HCT116 (cell line): ENCODE measurements around the gene NINJ2. TPM values are rescaled to one million over a fixed set of nuclear protein-coding genes. Genes with fewer than 3 reads are reported as not detected.
A peak's percentile ranks its signal among the peaks of the same experiment; 100 is the strongest.

Experiments
- ATAC-seq: fragments of 200-7000 bp; cut with Tn5 transposase; 2 replicates; pipeline ENCODE4 v1.9.1; 2020; ENCODE audit warnings: mild to moderate bottlenecking, moderate library complexity
- BruUV-seq: library from RNA; stranded (reverse); fragments of 400-500 nt; replicated peaks from 2 replicates; lab custom pipeline; 2021; lab: Mats Ljungman, UMichigan
- CTCF ChIA-PET: fragments of 300-600 bp; sonication (Branson Sonifier 250); formaldehyde crosslinking; loops from one replicate; lab custom pipeline; 2021; ENCODE audit warnings: antibody characterized with exemption; lab: Charles Lee
- POLR2A ChIA-PET: fragments of 300-600, 350-600 bp; sonication (Branson Sonifier 250); formaldehyde crosslinking; loops from one replicate; lab custom pipeline; 2021; ENCODE audit warnings: antibody characterized with exemption; lab: Charles Lee
- RAD21 ChIA-PET, 2 experiments: fragments of 300-600 bp; sonication (Branson Sonifier 250); formaldehyde crosslinking; loops; one replicate each; lab custom pipeline; 2023; ENCODE audit warnings: low total read pairs in 2 of 2; ENCODE audit not compliant: uncharacterized antibody in 2 of 2, unreplicated experiment in 2 of 2, low non-redundant PET in 1 of 2; lab: Charles Lee
- DNase-seq: peaks from one replicate; pipeline ENCODE4 v3.0.0-alpha.2; 2010; ENCODE audit warnings: low read depth, low spot score
- H2AFZ ChIP-seq: fragments of 200-600 bp; shearing (Covaris generic), sonication (generic); 2 replicates; pipeline ENCODE4 v1.6.1; 2017; ENCODE audit warnings: low read depth, mixed run types, mixed read lengths, antibody characterized with exemption, low read length; ENCODE audit not compliant: poor library complexity, severe bottlenecking
- H3K27ac ChIP-seq: 2 replicates; pipeline ENCODE4 v1.5.1; 2012; ENCODE audit warnings: low read depth, low read length
- H3K27me3 ChIP-seq: fragments of 200-600 bp; sonication (generic); 2 replicates; pipeline ENCODE4 v1.6.1; 2016; ENCODE audit warnings: mixed run types, low read length, mixed read lengths; ENCODE audit not compliant: insufficient read depth
- H3K36me3 ChIP-seq, 2 experiments: fragments of 200-500 bp in 1 of 2; fragments of 200-600 bp in 1 of 2; sonication (Bioruptor generic) in 1 of 2; sonication (generic) in 1 of 2; 2 replicates each; pipeline versions ENCODE4 v1.5.1 to v1.6.1; 2014 to 2016; ENCODE audit warnings: low read length in 2 of 2, inconsistent platforms in 1 of 2, mixed read lengths in 1 of 2, mixed run types in 1 of 2; ENCODE audit not compliant: insufficient read depth in 2 of 2, control insufficient read depth in 1 of 2
- H3K4me1 ChIP-seq, 2 experiments: fragments of 200-600 bp in 1 of 2; sonication (generic) in 1 of 2; 2 replicates each; pipeline versions ENCODE4 v1.5.1 to v1.6.1; 2012 to 2017; ENCODE audit warnings: low read length in 2 of 2, inconsistent platforms in 1 of 2, mild to moderate bottlenecking in 1 of 2, mixed read lengths in 1 of 2, mixed run types in 1 of 2, moderate library complexity in 1 of 2; ENCODE audit not compliant: insufficient read depth in 2 of 2, control insufficient read depth in 1 of 2
- H3K4me2 ChIP-seq: fragments of 200-600 bp; sonication (generic); 2 replicates; pipeline ENCODE4 v1.6.1; 2017; ENCODE audit warnings: mixed run types, low read length, mixed read lengths
- H3K4me3 ChIP-seq, 2 experiments: fragments of 200-600 bp in 1 of 2; sonication (generic) in 1 of 2; replicated peaks in 1 of 2; 2 replicates each; pipeline ENCODE4 v1.5.1; 2011 to 2016; ENCODE audit warnings: low read length in 2 of 2, control low read depth in 1 of 2, low read depth in 1 of 2, mild to moderate bottlenecking in 1 of 2, mixed read lengths in 1 of 2, mixed run types in 1 of 2
- H3K79me2 ChIP-seq: fragments of 200-600 bp; sonication (generic); 2 replicates; pipeline ENCODE4 v1.6.1; 2017; ENCODE audit warnings: mild to moderate bottlenecking, mixed run types, low read length, moderate library complexity, mixed read lengths; ENCODE audit not compliant: insufficient read depth
- H3K9ac ChIP-seq: fragments of 200-600 bp; sonication (generic); 2 replicates; pipeline ENCODE4 v1.6.1; 2016; ENCODE audit warnings: low read length, mixed read lengths
- H3K9me2 ChIP-seq: fragments of 200-600 bp; sonication (generic), shearing (Covaris generic); 2 replicates; pipeline ENCODE4 v1.6.1; 2017; ENCODE audit warnings: mixed run types, mild to moderate bottlenecking, moderate library complexity; ENCODE audit not compliant: insufficient read depth
- H3K9me3 ChIP-seq, 2 experiments: fragments of 200-500 bp in 1 of 2; fragments of 200-600 bp in 1 of 2; sonication (Bioruptor generic) in 1 of 2; sonication (generic) in 1 of 2; 2 replicates each; pipeline ENCODE4 v1.6.1; 2014 to 2017; ENCODE audit warnings: low read length in 2 of 2, mixed read lengths in 2 of 2, inconsistent platforms in 1 of 2, low read depth in 1 of 2, mild to moderate bottlenecking in 1 of 2, mixed run types in 1 of 2, moderate library complexity in 1 of 2; ENCODE audit not compliant: control insufficient read depth in 1 of 2, insufficient read depth in 1 of 2
- H4K20me1 ChIP-seq: fragments of 200-600 bp; sonication (generic), shearing (Covaris generic); 2 replicates; pipeline ENCODE4 v1.6.1; 2017; ENCODE audit warnings: mixed run types, mild to moderate bottlenecking, moderate library complexity; ENCODE audit not compliant: insufficient read depth
- JUND ChIP-seq: IDR thresholded peaks from 2 replicates; pipeline ENCODE4 v1.6.1; 2012
- RAD21 ChIP-seq: IDR thresholded peaks from 2 replicates; pipeline ENCODE4 v1.6.1; 2012; ENCODE audit warnings: low read depth, mild to moderate bottlenecking
- YY1 ChIP-seq: IDR thresholded peaks from 2 replicates; pipeline ENCODE4 v1.6.1; 2011; ENCODE audit warnings: low read length, low read depth, moderate library complexity, mild to moderate bottlenecking; ENCODE audit not compliant: insufficient replicate concordance; ENCODE audit errors: extremely low read depth
- intact Hi-C: fragments of 100-400 bp; cut with micrococcal nuclease; formaldehyde crosslinking; loops from 2 replicates; pipeline ENCODE4 v1.10.0; 2022
- total RNA-seq: library from RNA; stranded (reverse); gene quantifications from one replicate; pipeline ENCODE4 v1.2.1, GENCODE V29; 2021; ENCODE audit not compliant: unreplicated experiment
- TF ChIP-seq, protein P1 (sequence below), 3 experiments: fragments of 200-600 bp in 1 of 3; sonication (generic) in 1 of 3; IDR thresholded peaks in 2 of 3; conservative IDR thresholded peaks in 1 of 3; 2 replicates each; pipeline ENCODE4 v1.5.1; 2012 to 2017; ENCODE audit warnings: low read depth in 2 of 3, low read length in 2 of 3, antibody characterized with exemption in 1 of 3, borderline replicate concordance in 1 of 3, control low read depth in 1 of 3, mild to moderate bottlenecking in 1 of 3, mixed read lengths in 1 of 3, mixed run types in 1 of 3, moderate library complexity in 1 of 3; ENCODE audit not compliant: insufficient read depth in 1 of 3
- TF ChIP-seq, protein P2 (sequence below): IDR thresholded peaks from 2 replicates; pipeline ENCODE4 v1.6.1; 2011; ENCODE audit warnings: mild to moderate bottlenecking, low read length, moderate library complexity; ENCODE audit not compliant: insufficient replicate concordance; ENCODE audit errors: extremely low read depth

NINJ2 gene
- total RNA-seq, 1 experiment from 2014 or later: not detected

DNA sequence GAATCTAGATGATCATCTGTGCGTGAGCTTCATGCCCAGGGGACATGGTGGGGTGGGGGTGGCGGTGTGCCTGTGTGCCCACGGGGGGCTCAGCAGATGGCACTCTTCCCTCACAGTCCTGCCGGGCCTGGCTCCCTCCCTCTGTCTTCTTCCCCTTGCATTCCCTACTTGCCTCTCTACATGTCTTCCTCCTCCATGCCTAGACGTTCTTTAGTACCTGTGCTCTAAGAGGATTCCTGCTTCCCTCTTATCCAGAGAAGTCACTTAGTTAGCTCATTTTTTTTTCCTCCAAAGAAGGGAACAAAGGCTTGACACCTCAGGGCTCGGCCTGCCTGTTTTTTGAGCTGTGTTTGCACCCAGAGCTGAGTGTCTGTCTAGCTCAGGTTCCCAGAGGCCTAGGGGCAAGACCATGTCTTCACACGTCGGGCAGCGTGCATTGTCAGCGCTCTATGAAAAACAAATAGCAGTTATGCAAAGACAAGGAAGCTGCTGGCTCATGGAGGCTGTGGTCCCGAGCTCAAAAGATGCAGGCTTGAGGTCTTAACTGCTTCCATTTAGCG is 48.8 kb downstream of the NINJ2 start:
- H3K9me2 ChIP-seq: no peaks in the 10 kb centered on the region
- DNase-seq (no peak), ATAC-seq (peak; percentile 67)
- CTCF ChIA-PET: interaction anchor here (0.5 to 1.7 kb wide), 9 partner anchors 12 to 479 kb away, joined by 3 to 14 read pairs (median 3); partner anchors contain the start of genes RAD52 and WNK1
- H3K27ac ChIP-seq: no peak overlapping the region
- H3K36me3 ChIP-seq: no peaks in the 10 kb centered on the region
- H3K9me3 ChIP-seq: no peaks in the 10 kb centered on the region
- TF ChIP-seq RAD21: peak; percentile 64
- TF ChIP-seq JUND: no peak
- TF ChIP-seq, protein P1, sequence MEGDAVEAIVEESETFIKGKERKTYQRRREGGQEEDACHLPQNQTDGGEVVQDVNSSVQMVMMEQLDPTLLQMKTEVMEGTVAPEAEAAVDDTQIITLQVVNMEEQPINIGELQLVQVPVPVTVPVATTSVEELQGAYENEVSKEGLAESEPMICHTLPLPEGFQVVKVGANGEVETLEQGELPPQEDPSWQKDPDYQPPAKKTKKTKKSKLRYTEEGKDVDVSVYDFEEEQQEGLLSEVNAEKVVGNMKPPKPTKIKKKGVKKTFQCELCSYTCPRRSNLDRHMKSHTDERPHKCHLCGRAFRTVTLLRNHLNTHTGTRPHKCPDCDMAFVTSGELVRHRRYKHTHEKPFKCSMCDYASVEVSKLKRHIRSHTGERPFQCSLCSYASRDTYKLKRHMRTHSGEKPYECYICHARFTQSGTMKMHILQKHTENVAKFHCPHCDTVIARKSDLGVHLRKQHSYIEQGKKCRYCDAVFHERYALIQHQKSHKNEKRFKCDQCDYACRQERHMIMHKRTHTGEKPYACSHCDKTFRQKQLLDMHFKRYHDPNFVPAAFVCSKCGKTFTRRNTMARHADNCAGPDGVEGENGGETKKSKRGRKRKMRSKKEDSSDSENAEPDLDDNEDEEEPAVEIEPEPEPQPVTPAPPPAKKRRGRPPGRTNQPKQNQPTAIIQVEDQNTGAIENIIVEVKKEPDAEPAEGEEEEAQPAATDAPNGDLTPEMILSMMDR (IDR thresholded peaks at IDR 0.05 in 2 of 3, conservative IDR thresholded peaks at IDR 0.05 in 1 of 3; ENCODE audit: borderline replicate concordance in 1 of 3, insufficient read depth in 1 of 3, low read depth in 2 of 3, low read length in 2 of 3): peak; percentile 13 to 23 (median 17); a peak in 3 of 6 replicates
- H3K4me1 ChIP-seq: peaks cover 0 to 8% of the 10 kb centered on the region in 2 experiments; a peak in 2 of 4 replicates
- H3K4me2 ChIP-seq: no peak overlapping the region
- no peak overlapping the region for H3K4me3 ChIP-seq
- H2AFZ ChIP-seq: no peak overlapping the region
- H3K9ac ChIP-seq: no peak overlapping the region
- intact Hi-C loops: no loop called here
- no peaks in the 10 kb centered on the region for H3K79me2 ChIP-seq
- RAD21 ChIA-PET: interaction anchor here in 1 of 2 experiments (0.6 kb wide), 1 partner anchor 200 kb away, joined by 4 read pairs; no protein-coding TSS in a partner anchor
- no peaks in the 10 kb centered on the region for H4K20me1 ChIP-seq
- BruUV-seq: no TSS peak
- H3K27me3 ChIP-seq: no peaks in the 10 kb centered on the region
- POLR2A ChIA-PET: interaction anchor here (0.9 to 1.2 kb wide), 2 partner anchors 38 to 136 kb away, joined by 3 read pairs; no protein-coding TSS in a partner anchor

DNA sequence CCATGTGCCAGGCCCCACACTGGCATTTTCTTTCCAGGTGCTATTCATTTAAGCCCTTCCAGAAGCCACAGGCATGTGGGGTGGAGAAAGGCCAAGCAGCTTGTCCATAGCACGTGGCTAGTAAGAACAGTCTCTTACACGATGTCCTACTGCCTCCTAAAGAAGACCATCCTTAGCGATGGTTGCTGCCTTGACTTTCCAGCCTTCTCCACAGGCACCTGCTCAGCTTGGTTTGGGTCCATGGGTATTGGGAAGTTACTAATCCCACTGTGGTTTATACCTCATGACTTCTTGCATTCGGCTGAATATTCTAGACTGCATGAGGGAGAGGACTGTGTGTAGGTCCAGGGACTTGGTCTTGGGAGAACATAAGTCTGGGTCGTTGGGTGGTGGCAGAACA is 49.2 kb downstream of the NINJ2 start:
- H3K9ac ChIP-seq: no peak overlapping the region
- no peaks in the 10 kb centered on the region for H4K20me1 ChIP-seq
- no peak overlapping the region for H3K27ac ChIP-seq
- RAD21 ChIA-PET: interaction anchor here in 1 of 2 experiments (0.6 kb wide), 1 partner anchor 200 kb away, joined by 4 read pairs; no protein-coding TSS in a partner anchor
- H3K4me1 ChIP-seq: peaks cover 0 to 8% of the 10 kb centered on the region in 2 experiments; a peak in 2 of 4 replicates
- H3K4me2 ChIP-seq: no peak overlapping the region
- H3K27me3 ChIP-seq: no peaks in the 10 kb centered on the region
- no peak overlapping the region for H2AFZ ChIP-seq
- no peak for TF ChIP-seq YY1
- TF ChIP-seq, protein P2, sequence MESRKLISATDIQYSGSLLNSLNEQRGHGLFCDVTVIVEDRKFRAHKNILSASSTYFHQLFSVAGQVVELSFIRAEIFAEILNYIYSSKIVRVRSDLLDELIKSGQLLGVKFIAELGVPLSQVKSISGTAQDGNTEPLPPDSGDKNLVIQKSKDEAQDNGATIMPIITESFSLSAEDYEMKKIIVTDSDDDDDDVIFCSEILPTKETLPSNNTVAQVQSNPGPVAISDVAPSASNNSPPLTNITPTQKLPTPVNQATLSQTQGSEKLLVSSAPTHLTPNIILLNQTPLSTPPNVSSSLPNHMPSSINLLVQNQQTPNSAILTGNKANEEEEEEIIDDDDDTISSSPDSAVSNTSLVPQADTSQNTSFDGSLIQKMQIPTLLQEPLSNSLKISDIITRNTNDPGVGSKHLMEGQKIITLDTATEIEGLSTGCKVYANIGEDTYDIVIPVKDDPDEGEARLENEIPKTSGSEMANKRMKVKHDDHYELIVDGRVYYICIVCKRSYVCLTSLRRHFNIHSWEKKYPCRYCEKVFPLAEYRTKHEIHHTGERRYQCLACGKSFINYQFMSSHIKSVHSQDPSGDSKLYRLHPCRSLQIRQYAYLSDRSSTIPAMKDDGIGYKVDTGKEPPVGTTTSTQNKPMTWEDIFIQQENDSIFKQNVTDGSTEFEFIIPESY: no peak
- POLR2A ChIA-PET: interaction anchor here (0.9 to 1.2 kb wide), 2 partner anchors 38 to 137 kb away, joined by 3 read pairs; no protein-coding TSS in a partner anchor
- H3K9me3 ChIP-seq: no peaks in the 10 kb centered on the region
- BruUV-seq: no TSS peak
- no peaks in the 10 kb centered on the region for H3K36me3 ChIP-seq
- no peak overlapping the region for H3K4me3 ChIP-seq
- intact Hi-C loops: no loop called here
- ATAC-seq (no peak), DNase-seq (no peak)
- H3K9me2 ChIP-seq: no peaks in the 10 kb centered on the region
- no peaks in the 10 kb centered on the region for H3K79me2 ChIP-seq
- CTCF ChIA-PET: interaction anchor here (1.0 to 1.7 kb wide), 7 partner anchors 11 to 479 kb away, joined by 3 to 14 read pairs (median 3); partner anchors contain the start of genes RAD52 and WNK1
